Keratinocyte (primary cell): ENCODE measurements around the gene TEKTIP1. TPM values are rescaled to one million over a fixed set of nuclear protein-coding genes. Genes with fewer than 3 reads are reported as not detected.

Experiments
- DNase-seq: peaks from one replicate; pipeline ENCODE4 v3.0.0-alpha.2; 2011; ENCODE audit warnings: low read depth, missing footprints, low spot score
- FAIRE-seq: peaks from 2 replicates; lab custom pipeline; 2011; peaks lifted over from hg19 to GRCh38; lab: Jason Lieb, UNC
- H2AFZ ChIP-seq: 2 replicates; pipeline ENCODE4 v1.6.0; 2012; ENCODE audit warnings: low read length, control low read depth, inconsistent platforms; ENCODE audit not compliant: control insufficient read depth
- H3K27ac ChIP-seq: 2 replicates; pipeline ENCODE4 v1.5.1; 2011; ENCODE audit warnings: low read length; ENCODE audit not compliant: control insufficient read depth, insufficient read depth
- H3K27me3 ChIP-seq: 3 replicates; pipeline ENCODE4 v1.6.0; 2011; ENCODE audit warnings: low read length; ENCODE audit not compliant: control insufficient read depth, insufficient read depth; ENCODE audit errors: extremely low read depth
- H3K36me3 ChIP-seq, 2 experiments: 2 replicates in 1 of 2; 3 replicates in 1 of 2; pipeline ENCODE4 v1.5.1; 2011; ENCODE audit warnings: low read length in 2 of 2, mild to moderate bottlenecking in 1 of 2; ENCODE audit not compliant: control insufficient read depth in 2 of 2, insufficient read depth in 2 of 2; ENCODE audit errors: extremely low read depth in 1 of 2
- H3K4me1 ChIP-seq: 3 replicates; pipeline ENCODE4 v1.5.1; 2011; ENCODE audit warnings: low read length; ENCODE audit not compliant: control insufficient read depth, insufficient read depth; ENCODE audit errors: extremely low read depth
- H3K4me2 ChIP-seq: 3 replicates; pipeline ENCODE4 v1.6.0; 2011; ENCODE audit warnings: low read depth, low read length; ENCODE audit not compliant: control insufficient read depth, insufficient read depth; ENCODE audit errors: extremely low read depth
- H3K4me3 ChIP-seq, 3 experiments: fragments of 200-600 bp in 1 of 3; sonication (generic) in 1 of 3; 2 replicates in 2 of 3; 3 replicates in 1 of 3; pipeline ENCODE4 v1.5.1; 2011 to 2016; ENCODE audit warnings: low read length in 3 of 3, mild to moderate bottlenecking in 3 of 3, control low read depth in 2 of 3, inconsistent platforms in 1 of 3, low read depth in 1 of 3, mixed read lengths in 1 of 3, mixed run types in 1 of 3, moderate library complexity in 1 of 3; ENCODE audit not compliant: control insufficient read depth in 2 of 3, insufficient read depth in 2 of 3; ENCODE audit errors: extremely low read depth in 1 of 3
- H3K79me2 ChIP-seq: 2 replicates; pipeline ENCODE4 v1.6.0; 2012; ENCODE audit warnings: low read length; ENCODE audit not compliant: control insufficient read depth, insufficient read depth
- H3K9ac ChIP-seq: 3 replicates; pipeline ENCODE4 v1.6.0; 2011; ENCODE audit warnings: low read length; ENCODE audit not compliant: control insufficient read depth, insufficient read depth; ENCODE audit errors: extremely low read depth
- H3K9me1 ChIP-seq: 3 replicates; pipeline ENCODE4 v1.6.0; 2011; ENCODE audit warnings: low read length; ENCODE audit not compliant: control insufficient read depth, insufficient read depth; ENCODE audit errors: extremely low read depth
- H3K9me3 ChIP-seq: 2 replicates; pipeline ENCODE4 v1.5.1; 2012; ENCODE audit warnings: low read depth, low read length; ENCODE audit not compliant: control insufficient read depth
- H4K20me1 ChIP-seq: 3 replicates; pipeline ENCODE4 v1.6.0; 2011; ENCODE audit warnings: low read length; ENCODE audit not compliant: control insufficient read depth, insufficient read depth; ENCODE audit errors: extremely low read depth
- CTCF ChIP-seq, 3 experiments: IDR thresholded peaks in 1 of 3; conservative IDR thresholded peaks in 1 of 3; optimal IDR thresholded peaks in 1 of 3; 2 replicates in 2 of 3; 3 replicates in 1 of 3; pipeline versions ENCODE3 to v1.5.1; 2011; ENCODE audit warnings: low read length in 3 of 3, mild to moderate bottlenecking in 3 of 3, moderate library complexity in 2 of 3, control low read depth in 1 of 3, inconsistent platforms in 1 of 3; ENCODE audit not compliant: insufficient read depth in 2 of 3; ENCODE audit errors: extremely low read depth in 1 of 3
- EZH2 ChIP-seq: IDR thresholded peaks from one replicate; pipeline ENCODE4 v1.6.1; 2012; ENCODE audit warnings: inconsistent platforms, mild to moderate bottlenecking, low read length, moderate library complexity
- dilution Hi-C: fragments of 300-500 bp; cut with MboI; formaldehyde crosslinking; loops from one replicate; pipeline ENCODE4 v1.7.0; 2020; ENCODE audit warnings: low sequenced_read_pairs; ENCODE audit not compliant: extremely low pct_ligation_motif_present
- polyA plus RNA-seq, 5 experiments: library from polyadenylated mRNA; depleted of rRNA in 3 of 5; stranded (reverse) in 3 of 5; stranded (forward) in 1 of 5; unstranded in 1 of 5; fragments of >200 nt; gene quantifications; 1 replicate in 1 of 5; 2 replicates in 3 of 5; 3 replicates in 1 of 5; pipeline versions ENCODE4 v1.2.1 to v1.2.3, GENCODE V29; 2011 to 2012; ENCODE audit warnings: missing spikeins in 2 of 5, low read depth in 1 of 5, low replicate concordance in 1 of 5

TEKTIP1 gene
- polyA plus RNA-seq, 1 donor (not counting 4 experiments of a cell fraction or from before 2014, with no cell fraction given), result not detected

GRCh38 chr19:3534375-3535234 is 4.4 kb upstream of the TEKTIP1 start:
- H3K79me2 ChIP-seq, result no peaks in the 10 kb centered on the region
- peaks cover 11 to 24% of the 10 kb centered on the region in 2 experiments for H3K36me3 ChIP-seq
- H3K9me3 ChIP-seq, result no peaks in the 10 kb centered on the region
- no peaks in the 10 kb centered on the region for H3K9me1 ChIP-seq
- no peak overlapping the region for H3K9ac ChIP-seq
- no peaks in the 10 kb centered on the region for H3K27me3 ChIP-seq
- no peak for DNase-seq
- H3K27ac ChIP-seq, result no peak overlapping the region
- H3K4me2 ChIP-seq, result no peak overlapping the region
- H4K20me1 ChIP-seq, result peaks cover 2% of the 10 kb centered on the region
- no peak overlapping the region for H2AFZ ChIP-seq
- TF ChIP-seq CTCF (optimal IDR thresholded peaks at IDR 0.05 in 1 of 3, IDR thresholded peaks at IDR 0.05 in 1 of 3, conservative IDR thresholded peaks at IDR 0.05 in 1 of 3; ENCODE audit: extremely low read depth in 1 of 3, insufficient read depth in 2 of 3, low read length in 3 of 3) (no peak), EZH2 (no peak)
- no peak overlapping the region for H3K4me3 ChIP-seq
- no peaks in the 10 kb centered on the region for H3K4me1 ChIP-seq
- no peak for FAIRE-seq
- dilution Hi-C loops, result no loop called here

GRCh38 chr19:3535235-3535535 is 3.8 kb upstream of the TEKTIP1 start:
- Histone ChIP-seq H3K4me3 (no peak overlapping the region), H3K4me1 (no peaks in the 10 kb centered on the region), H3K79me2 (no peaks in the 10 kb centered on the region), H3K9ac (no peak overlapping the region), H3K9me1 (no peaks in the 10 kb centered on the region), H3K36me3 (peaks cover 11 to 26% of the 10 kb centered on the region in 2 experiments), H2AFZ (no peak overlapping the region), H3K9me3 (no peaks in the 10 kb centered on the region), H3K4me2 (no peak overlapping the region), H4K20me1 (peaks cover 2% of the 10 kb centered on the region), H3K27me3 (no peaks in the 10 kb centered on the region), H3K27ac (no peak overlapping the region)
- dilution Hi-C loops, result no loop called here
- FAIRE-seq (no peak), DNase-seq (no peak)
- TF ChIP-seq CTCF (optimal IDR thresholded peaks at IDR 0.05 in 1 of 3, IDR thresholded peaks at IDR 0.05 in 1 of 3, conservative IDR thresholded peaks at IDR 0.05 in 1 of 3; ENCODE audit: extremely low read depth in 1 of 3, insufficient read depth in 2 of 3, low read length in 3 of 3) (no peak), EZH2 (no peak)
